Lower leg skin (tissue), 3 donors: ENCODE results near the gene TGFBR3.

Source experiments
- POLR2A ChIP-seq, 2 donors: fragments of 450-650 bp; IDR thresholded peaks; one replicate each; pipeline ENCODE4 v1.6.1; 2016 to 2017; ENCODE audit warnings: antibody characterized with exemption in 2 of 2, mild to moderate bottlenecking in 1 of 2, moderate library complexity in 1 of 2
- TF ChIP-seq, protein P1 (sequence below), 3 donors: fragments of 450-650 bp; IDR thresholded peaks; one replicate each; pipeline ENCODE4 v1.5.1; 2016; ENCODE audit warnings: antibody characterized with exemption in 3 of 3, mild to moderate bottlenecking in 3 of 3, moderate library complexity in 2 of 3

- TF ChIP-seq, protein P1, sequence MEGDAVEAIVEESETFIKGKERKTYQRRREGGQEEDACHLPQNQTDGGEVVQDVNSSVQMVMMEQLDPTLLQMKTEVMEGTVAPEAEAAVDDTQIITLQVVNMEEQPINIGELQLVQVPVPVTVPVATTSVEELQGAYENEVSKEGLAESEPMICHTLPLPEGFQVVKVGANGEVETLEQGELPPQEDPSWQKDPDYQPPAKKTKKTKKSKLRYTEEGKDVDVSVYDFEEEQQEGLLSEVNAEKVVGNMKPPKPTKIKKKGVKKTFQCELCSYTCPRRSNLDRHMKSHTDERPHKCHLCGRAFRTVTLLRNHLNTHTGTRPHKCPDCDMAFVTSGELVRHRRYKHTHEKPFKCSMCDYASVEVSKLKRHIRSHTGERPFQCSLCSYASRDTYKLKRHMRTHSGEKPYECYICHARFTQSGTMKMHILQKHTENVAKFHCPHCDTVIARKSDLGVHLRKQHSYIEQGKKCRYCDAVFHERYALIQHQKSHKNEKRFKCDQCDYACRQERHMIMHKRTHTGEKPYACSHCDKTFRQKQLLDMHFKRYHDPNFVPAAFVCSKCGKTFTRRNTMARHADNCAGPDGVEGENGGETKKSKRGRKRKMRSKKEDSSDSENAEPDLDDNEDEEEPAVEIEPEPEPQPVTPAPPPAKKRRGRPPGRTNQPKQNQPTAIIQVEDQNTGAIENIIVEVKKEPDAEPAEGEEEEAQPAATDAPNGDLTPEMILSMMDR (IDR thresholded peaks at IDR 0.05) = no peak
- TF ChIP-seq POLR2A (IDR thresholded peaks at IDR 0.05) = no peak
Observed at GRCh38 chr1:91708691-91709090, 177.3 kb downstream of the TGFBR3 start.
